ENCODE results near the gene PLEKHG1.

Gene PLEKHG1

DNA sequence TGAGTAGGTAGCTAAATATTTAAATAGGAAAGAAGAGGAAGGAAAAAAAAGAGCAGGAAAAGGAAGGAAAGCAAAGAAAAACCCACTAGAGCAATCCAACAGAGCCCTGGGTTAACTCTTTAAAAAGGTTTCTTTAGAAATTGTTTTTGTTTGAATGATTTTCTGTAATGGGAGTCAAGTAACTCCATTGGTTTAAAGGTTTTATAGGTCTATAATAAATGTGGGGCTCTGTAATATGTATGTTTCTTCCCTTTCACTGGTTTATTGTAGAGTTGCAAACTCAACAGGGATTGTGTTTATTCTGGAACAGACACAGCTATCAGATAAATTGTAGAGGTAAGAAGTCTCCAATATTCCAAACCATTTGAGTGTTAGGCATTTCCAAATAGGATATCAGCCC lies 10.9 kb downstream of the PLEKHG1 start:
- no peak for TF ChIP-seq CTCF (IDR thresholded peaks at IDR 0.05; ENCODE audit: extremely low read depth, insufficient read depth, missing control alignments)
- no peak for DNase-seq (ENCODE audit: low spot score)
- in situ Hi-C loops (cut with MboI; ENCODE audit: low pct_unique_long_range_greater_than_20kb, low sequenced_read_pairs, unreplicated experiment), result no loop called here

- in situ Hi-C loops (cut with MboI; ENCODE audit: low pct_unique_long_range_greater_than_20kb, low sequenced_read_pairs, unreplicated experiment), result no loop called here
- no peak for DNase-seq (ENCODE audit: low spot score)
- TF ChIP-seq CTCF (IDR thresholded peaks at IDR 0.05; ENCODE audit: extremely low read depth, insufficient read depth, missing control alignments), result no peak
Measured at GRCh38 chr6:150613269-150613668, 13.6 kb downstream of the PLEKHG1 start.

DNA sequence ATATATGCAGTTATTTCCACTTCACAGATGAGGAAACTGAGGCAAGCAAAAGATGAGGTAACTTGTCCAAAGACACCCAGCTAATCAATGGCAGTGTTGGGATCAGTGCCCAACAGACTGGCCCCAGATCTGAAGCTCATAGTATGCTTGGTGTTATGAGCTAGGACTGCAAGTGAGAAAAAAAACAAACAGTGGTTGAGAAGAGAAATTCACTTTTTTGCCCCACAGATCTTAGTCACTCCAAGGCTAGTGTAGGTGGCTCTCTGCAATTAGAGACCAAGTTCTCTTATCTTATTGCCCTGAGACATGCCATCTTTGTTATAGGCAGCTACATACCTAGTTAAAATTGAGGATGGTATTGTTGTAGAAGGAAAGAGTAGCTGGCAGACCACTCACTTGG lies 16.3 kb downstream of the PLEKHG1 start:
- no peak for TF ChIP-seq CTCF (IDR thresholded peaks at IDR 0.05; ENCODE audit: extremely low read depth, insufficient read depth, missing control alignments)
- no peak for DNase-seq (ENCODE audit: low spot score)
- in situ Hi-C loops (cut with MboI; ENCODE audit: low pct_unique_long_range_greater_than_20kb, low sequenced_read_pairs, unreplicated experiment), result no loop called here

GRCh38 chr6:150616586-150616985 lies 16.9 kb downstream of the PLEKHG1 start:
- in situ Hi-C loops (cut with MboI; ENCODE audit: low pct_unique_long_range_greater_than_20kb, low sequenced_read_pairs, unreplicated experiment), result no loop called here
- DNase-seq (ENCODE audit: low spot score), result no peak
- no peak for TF ChIP-seq CTCF (IDR thresholded peaks at IDR 0.05; ENCODE audit: extremely low read depth, insufficient read depth, missing control alignments)

- DNase-seq (ENCODE audit: low spot score), result no peak
- in situ Hi-C loops (cut with MboI; ENCODE audit: low pct_unique_long_range_greater_than_20kb, low sequenced_read_pairs, unreplicated experiment), result no loop called here
- TF ChIP-seq CTCF (IDR thresholded peaks at IDR 0.05; ENCODE audit: extremely low read depth, insufficient read depth, missing control alignments), result no peak
Measured at GRCh38 chr6:150617062-150617461, 17.4 kb downstream of the PLEKHG1 start.

DNA sequence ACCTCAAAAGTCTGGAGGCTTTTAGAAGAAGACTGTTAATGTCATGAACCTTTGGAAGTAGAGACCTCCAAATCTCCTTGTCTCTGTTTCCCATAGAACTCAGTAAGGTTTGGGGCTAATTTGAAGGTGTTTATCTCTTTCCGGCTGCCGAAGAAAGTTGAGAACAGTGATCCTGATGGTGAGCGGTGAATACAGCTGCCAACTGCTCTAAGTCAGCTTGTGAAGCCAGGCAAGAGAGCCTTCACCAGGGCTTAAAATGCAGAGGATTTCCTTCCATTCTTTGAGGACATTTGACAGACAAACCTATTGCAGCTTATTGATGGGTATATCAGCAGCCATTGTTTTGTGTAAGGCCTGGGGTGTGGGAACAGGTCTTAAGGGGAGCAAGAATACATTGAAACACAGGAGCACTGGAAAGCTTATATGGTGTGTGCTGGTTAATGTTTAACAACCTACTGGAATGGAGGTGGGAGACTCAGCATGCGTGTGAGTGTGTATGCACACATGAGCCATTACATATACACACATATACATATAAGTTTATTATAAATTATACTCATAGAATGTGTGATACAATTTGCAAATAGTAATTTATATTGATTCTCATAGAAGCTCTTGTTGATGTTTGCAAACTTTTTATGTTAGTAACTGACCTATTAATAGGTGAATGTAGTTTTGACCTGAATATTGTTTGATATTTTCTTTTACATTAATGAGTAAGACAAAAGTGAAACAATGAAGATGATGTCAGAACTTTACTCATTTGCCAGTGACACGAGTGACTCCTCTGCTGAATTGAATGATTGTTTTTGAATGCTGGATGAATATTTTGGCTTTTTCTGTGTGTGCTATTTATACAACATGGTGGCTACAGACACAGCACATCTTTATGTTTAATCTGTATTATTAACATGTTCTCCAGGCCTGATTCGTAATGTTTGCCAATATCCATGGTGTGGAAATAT lies 18.1 kb downstream of the PLEKHG1 start:
- in situ Hi-C loops (cut with MboI; ENCODE audit: low pct_unique_long_range_greater_than_20kb, low sequenced_read_pairs, unreplicated experiment), result no loop called here
- TF ChIP-seq CTCF (IDR thresholded peaks at IDR 0.05; ENCODE audit: extremely low read depth, insufficient read depth, missing control alignments), result no peak
- no peak for DNase-seq (ENCODE audit: low spot score)
